Liver (tissue), 3 donors: ENCODE measurements around the gene PPP6R1.

Experiments used
- EGR1 ChIP-seq, 2 donors: IDR thresholded peaks; 2 replicates each; pipeline ENCODE4 v1.6.1; 2016 to 2018; ENCODE audit warnings: antibody characterized with exemption in 2 of 2, low read depth in 2 of 2
- FOXA1 ChIP-seq: IDR thresholded peaks from 2 replicates; pipeline ENCODE4 v1.6.1; 2016; ENCODE audit warnings: antibody characterized with exemption
- GABPA ChIP-seq, 2 donors: IDR thresholded peaks in 1 of 2; conservative IDR thresholded peaks in 1 of 2; 2 replicates each; pipeline ENCODE4 v1.6.1; 2016; ENCODE audit warnings: antibody characterized with exemption in 2 of 2, mild to moderate bottlenecking in 1 of 2, moderate library complexity in 1 of 2
- HNF4A ChIP-seq, 2 donors: conservative IDR thresholded peaks; 2 replicates each; pipeline ENCODE4 v1.6.1; 2016; ENCODE audit warnings: antibody characterized with exemption in 2 of 2, mild to moderate bottlenecking in 2 of 2
- HNF4G ChIP-seq: IDR thresholded peaks from 2 replicates; pipeline ENCODE4 v1.6.1; 2016; ENCODE audit warnings: antibody characterized with exemption
- JUND ChIP-seq, 2 donors: IDR thresholded peaks; 2 replicates each; pipeline ENCODE4 v1.6.1; 2016; ENCODE audit warnings: antibody characterized with exemption in 2 of 2
- RAD21 ChIP-seq, 2 donors: IDR thresholded peaks; 2 replicates each; pipeline ENCODE4 v1.6.1; 2016; ENCODE audit warnings: antibody characterized with exemption in 2 of 2, mild to moderate bottlenecking in 2 of 2
- RXRA ChIP-seq, 2 donors: IDR thresholded peaks; 2 replicates each; pipeline ENCODE4 v1.6.1; 2017 to 2018; ENCODE audit warnings: antibody characterized with exemption in 2 of 2, mild to moderate bottlenecking in 1 of 2
- TAF1 ChIP-seq: conservative IDR thresholded peaks from 2 replicates; pipeline ENCODE4 v1.6.1; 2016; ENCODE audit warnings: antibody characterized with exemption, mild to moderate bottlenecking
- YY1 ChIP-seq: IDR thresholded peaks from 2 replicates; pipeline ENCODE4 v1.6.1; 2016; ENCODE audit warnings: antibody characterized with exemption, mild to moderate bottlenecking
- TF ChIP-seq, protein P1 (sequence below): fragments of 150-350 bp; IDR thresholded peaks from 2 replicates; pipeline ENCODE4 v1.5.1; 2017; ENCODE audit warnings: improper control_type of control experiment, low read depth, low read length; ENCODE audit not compliant: missing input control
- TF ChIP-seq, protein P2 (sequence below): IDR thresholded peaks from 2 replicates; pipeline ENCODE4 v1.6.1; 2016; ENCODE audit warnings: antibody characterized with exemption
- TF ChIP-seq, protein P3 (sequence below): IDR thresholded peaks from 2 replicates; pipeline ENCODE4 v1.6.1; 2016; ENCODE audit warnings: antibody characterized with exemption
- donor health status: healthy.
- donor health status: healthy.

DNA sequence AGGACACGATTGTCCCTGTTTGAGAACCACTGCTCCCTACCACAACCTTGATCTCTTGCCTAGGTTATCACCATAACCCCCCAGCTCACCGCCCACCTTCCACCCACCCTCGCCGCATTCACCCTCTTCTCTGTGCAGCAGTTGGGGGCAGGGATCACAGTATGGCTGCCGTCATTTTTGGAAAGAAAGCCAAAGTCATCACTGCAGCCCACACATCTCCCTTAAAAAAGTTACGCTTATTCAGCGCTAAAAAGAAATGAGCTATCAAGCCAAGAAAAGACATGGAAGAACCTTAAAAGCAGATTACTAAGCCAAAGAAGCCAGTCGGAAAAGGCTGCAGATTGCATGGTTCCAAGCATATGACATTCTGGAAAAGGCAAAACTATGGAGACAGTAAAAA lies 10.5 kb upstream of the PPP6R1 start:
- TF ChIP-seq, protein P1, sequence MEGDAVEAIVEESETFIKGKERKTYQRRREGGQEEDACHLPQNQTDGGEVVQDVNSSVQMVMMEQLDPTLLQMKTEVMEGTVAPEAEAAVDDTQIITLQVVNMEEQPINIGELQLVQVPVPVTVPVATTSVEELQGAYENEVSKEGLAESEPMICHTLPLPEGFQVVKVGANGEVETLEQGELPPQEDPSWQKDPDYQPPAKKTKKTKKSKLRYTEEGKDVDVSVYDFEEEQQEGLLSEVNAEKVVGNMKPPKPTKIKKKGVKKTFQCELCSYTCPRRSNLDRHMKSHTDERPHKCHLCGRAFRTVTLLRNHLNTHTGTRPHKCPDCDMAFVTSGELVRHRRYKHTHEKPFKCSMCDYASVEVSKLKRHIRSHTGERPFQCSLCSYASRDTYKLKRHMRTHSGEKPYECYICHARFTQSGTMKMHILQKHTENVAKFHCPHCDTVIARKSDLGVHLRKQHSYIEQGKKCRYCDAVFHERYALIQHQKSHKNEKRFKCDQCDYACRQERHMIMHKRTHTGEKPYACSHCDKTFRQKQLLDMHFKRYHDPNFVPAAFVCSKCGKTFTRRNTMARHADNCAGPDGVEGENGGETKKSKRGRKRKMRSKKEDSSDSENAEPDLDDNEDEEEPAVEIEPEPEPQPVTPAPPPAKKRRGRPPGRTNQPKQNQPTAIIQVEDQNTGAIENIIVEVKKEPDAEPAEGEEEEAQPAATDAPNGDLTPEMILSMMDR = no peak
- no peak for TF ChIP-seq TAF1
- TF ChIP-seq FOXA1 = no peak
- TF ChIP-seq EGR1 (IDR thresholded peaks at IDR 0.05; ENCODE audit: low read depth in 2 of 2) = no peak
- no peak for TF ChIP-seq GABPA (IDR thresholded peaks at IDR 0.05 in 1 of 2, conservative IDR thresholded peaks at IDR 0.05 in 1 of 2)
- TF ChIP-seq, protein P2, sequence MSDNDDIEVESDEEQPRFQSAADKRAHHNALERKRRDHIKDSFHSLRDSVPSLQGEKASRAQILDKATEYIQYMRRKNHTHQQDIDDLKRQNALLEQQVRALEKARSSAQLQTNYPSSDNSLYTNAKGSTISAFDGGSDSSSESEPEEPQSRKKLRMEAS = no peak
- no peak for TF ChIP-seq RAD21 (IDR thresholded peaks at IDR 0.05)
- TF ChIP-seq YY1 = no peak
- TF ChIP-seq, protein P3, sequence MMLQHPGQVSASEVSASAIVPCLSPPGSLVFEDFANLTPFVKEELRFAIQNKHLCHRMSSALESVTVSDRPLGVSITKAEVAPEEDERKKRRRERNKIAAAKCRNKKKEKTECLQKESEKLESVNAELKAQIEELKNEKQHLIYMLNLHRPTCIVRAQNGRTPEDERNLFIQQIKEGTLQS = no peak
- TF ChIP-seq HNF4G = no peak
- no peak for TF ChIP-seq JUND (IDR thresholded peaks at IDR 0.05)
- TF ChIP-seq HNF4A (conservative IDR thresholded peaks at IDR 0.05) = no peak
- no peak for TF ChIP-seq RXRA (IDR thresholded peaks at IDR 0.05)
